ENCODE results near the gene FAM89A.

- TF ChIP-seq CTCF (conservative IDR thresholded peaks at IDR 0.05; ENCODE audit: low read length) (no peak), EZH2phosphoT487 (IDR thresholded peaks at IDR 0.05; ENCODE audit: borderline replicate concordance, low read depth, low read length) (no peak)
Measured at GRCh38 chr1:231000639-231001038, 39.4 kb downstream of the FAM89A start.
